AG04449 (cell line): ENCODE measurements around the gene ATP2B3.
A peak's percentile ranks its signal among the peaks of the same experiment; 100 is the strongest.

Source experiments
- CTCF ChIA-PET: fragments of 350-600 bp; formaldehyde crosslinking; extraction: SDS; loops from one replicate; lab custom pipeline; 2021; ENCODE audit warnings: antibody characterized with exemption; lab: Yijun Ruan, JAX
- POLR2A ChIA-PET: fragments of 400-600, 350-600 bp; formaldehyde crosslinking; extraction: SDS; loops from one replicate; lab custom pipeline; 2020; ENCODE audit warnings: antibody characterized with exemption, inconsistent platforms; lab: Yijun Ruan, JAX
- DNase-seq: peaks from one replicate; pipeline ENCODE4 v3.0.0-alpha.2; 2010; ENCODE audit warnings: low read depth, low spot score
- H3K4me3 ChIP-seq: 2 replicates; pipeline ENCODE4 v1.5.1; 2011; ENCODE audit warnings: low read depth, mild to moderate bottlenecking, control low read depth, low read length
- TF ChIP-seq, protein P1 (sequence below): IDR thresholded peaks from one replicate; pipeline ENCODE4 v1.5.1; 2011; ENCODE audit warnings: mild to moderate bottlenecking, moderate library complexity, low read length, control low read depth, inconsistent platforms; ENCODE audit not compliant: insufficient read depth; ENCODE audit errors: missing control alignments

The ATP2B3 gene

DNA sequence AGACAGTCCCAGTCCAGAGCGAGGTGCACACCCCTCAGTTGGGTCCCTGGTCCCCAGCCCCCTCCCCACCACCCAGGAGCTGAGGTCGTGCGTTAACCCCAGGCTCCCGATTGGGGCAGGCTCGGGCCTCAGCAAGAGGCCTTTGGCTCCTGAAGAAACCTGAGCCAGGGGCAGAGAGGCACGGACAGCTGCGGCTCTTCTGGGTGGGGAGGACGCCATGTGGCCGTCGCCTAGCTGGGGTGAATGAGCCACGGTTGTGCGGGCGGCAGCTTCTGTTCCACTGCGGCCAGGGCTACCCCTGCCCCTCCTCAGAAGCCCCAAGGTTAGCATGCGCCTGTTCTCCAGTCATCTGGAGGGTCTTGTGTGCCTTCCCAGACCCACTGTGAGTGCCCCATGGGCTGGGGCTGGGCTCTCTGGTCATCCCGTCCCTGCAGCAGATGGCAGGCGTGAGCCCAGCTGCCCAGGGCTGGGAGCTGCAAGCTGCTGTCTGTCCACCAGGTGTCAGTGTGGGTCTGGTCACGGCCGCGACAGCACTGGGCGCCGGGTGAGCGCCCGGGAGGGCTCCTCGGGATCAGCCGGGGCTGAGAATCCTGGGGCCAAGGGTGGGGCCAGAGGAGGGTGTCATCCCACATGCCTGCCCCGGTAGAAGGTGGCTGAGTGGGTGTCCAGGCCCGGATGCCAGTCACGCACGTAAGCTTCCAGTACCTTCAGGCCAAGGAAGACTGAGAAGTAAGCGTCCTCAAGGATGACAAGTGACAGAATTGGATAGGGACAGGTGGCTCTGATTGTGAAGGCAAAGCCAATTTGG lies 21.9 kb downstream of the ATP2B3 start:
- no peak overlapping the region for H3K4me3 ChIP-seq
- CTCF ChIA-PET, result interaction anchor here (0.6 to 4.8 kb wide), 31 partner anchors 9 to 551 kb away, joined by 3 to 107 read pairs (median 4); partner anchors contain the start of gene HAUS7
- POLR2A ChIA-PET, result no interaction called here
- TF ChIP-seq, protein P1, sequence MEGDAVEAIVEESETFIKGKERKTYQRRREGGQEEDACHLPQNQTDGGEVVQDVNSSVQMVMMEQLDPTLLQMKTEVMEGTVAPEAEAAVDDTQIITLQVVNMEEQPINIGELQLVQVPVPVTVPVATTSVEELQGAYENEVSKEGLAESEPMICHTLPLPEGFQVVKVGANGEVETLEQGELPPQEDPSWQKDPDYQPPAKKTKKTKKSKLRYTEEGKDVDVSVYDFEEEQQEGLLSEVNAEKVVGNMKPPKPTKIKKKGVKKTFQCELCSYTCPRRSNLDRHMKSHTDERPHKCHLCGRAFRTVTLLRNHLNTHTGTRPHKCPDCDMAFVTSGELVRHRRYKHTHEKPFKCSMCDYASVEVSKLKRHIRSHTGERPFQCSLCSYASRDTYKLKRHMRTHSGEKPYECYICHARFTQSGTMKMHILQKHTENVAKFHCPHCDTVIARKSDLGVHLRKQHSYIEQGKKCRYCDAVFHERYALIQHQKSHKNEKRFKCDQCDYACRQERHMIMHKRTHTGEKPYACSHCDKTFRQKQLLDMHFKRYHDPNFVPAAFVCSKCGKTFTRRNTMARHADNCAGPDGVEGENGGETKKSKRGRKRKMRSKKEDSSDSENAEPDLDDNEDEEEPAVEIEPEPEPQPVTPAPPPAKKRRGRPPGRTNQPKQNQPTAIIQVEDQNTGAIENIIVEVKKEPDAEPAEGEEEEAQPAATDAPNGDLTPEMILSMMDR, result peak; percentile 92
- no peak for DNase-seq

DNA sequence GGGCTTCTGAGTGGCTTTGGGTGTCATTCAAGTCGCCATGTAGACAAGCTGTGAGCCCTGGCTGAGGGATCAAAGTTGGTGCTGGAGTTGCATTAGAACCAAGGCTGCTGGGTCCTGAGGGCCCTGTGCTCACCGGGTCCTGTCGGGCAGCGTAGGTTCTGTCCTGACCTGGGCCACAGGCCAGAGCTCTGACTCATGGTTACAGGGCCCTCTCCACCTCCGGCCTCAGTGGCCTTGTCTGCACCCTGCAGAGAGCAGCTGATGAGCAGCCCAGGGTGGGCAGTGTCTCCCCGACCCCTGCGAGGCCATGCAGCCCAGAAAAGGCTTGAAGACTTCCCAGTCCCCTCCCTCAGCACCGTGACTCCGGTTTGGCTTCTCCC lies 22.5 kb downstream of the ATP2B3 start:
- no peak overlapping the region for H3K4me3 ChIP-seq
- CTCF ChIA-PET, result interaction anchor here (0.7 to 4.8 kb wide), 29 partner anchors 10 to 550 kb away, joined by 3 to 107 read pairs (median 4); partner anchors contain the start of gene HAUS7
- POLR2A ChIA-PET, result no interaction called here
- TF ChIP-seq, protein P1, result no peak
- DNase-seq, result no peak

DNA sequence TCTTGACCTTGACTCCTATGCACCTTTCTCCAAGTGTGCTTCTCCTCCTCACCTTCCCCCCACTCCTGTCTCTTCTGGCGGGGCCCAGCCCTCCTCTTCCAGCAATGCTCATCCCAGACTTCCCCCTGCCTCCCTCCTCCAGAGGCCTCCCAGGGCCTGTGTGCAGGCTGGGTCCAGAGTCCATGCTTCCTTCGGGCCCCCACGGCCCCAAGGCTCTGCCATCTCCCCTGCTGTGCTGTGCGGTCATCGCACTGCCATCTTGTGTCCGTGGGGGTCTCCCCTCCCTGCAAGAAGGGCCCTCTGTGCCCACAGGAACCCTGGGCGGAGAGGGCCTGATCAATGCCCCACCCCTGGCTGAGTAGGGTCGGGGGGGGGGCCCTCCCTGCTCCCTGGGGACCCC lies 27.3 kb downstream of the ATP2B3 start:
- TF ChIP-seq, protein P1, result no peak
- DNase-seq, result no peak
- H3K4me3 ChIP-seq, result no peak overlapping the region
- POLR2A ChIA-PET, result no interaction called here
- CTCF ChIA-PET, result interaction anchor here (1.0 kb wide), 1 partner anchor 9 kb away, joined by 5 read pairs; no protein-coding TSS in a partner anchor

DNA sequence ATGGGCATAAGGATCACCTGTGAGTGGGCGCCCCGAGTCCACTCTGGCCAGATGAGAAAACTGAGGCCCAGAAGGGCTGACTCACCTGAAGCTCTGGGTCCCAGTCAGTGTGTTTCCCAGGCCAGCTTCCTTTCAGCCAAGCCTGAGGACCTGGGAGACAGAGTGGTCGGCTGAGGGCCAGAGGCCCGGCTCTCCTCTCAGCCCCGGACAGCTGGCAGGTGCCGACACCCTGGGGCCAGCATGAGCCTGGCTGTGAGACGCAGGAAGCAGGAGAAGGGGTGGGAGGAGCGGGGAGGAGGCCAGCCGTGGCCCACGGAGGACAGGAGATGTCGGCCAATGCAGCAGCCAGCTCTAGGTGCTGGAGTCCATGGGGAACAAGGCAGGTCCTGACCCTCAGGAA lies 28.9 kb downstream of the ATP2B3 start:
- POLR2A ChIA-PET, result no interaction called here
- no peak overlapping the region for H3K4me3 ChIP-seq
- no peak for DNase-seq
- TF ChIP-seq, protein P1, result no peak
- CTCF ChIA-PET, result interaction anchor here (1.2 to 6.7 kb wide), 4 partner anchors 8 to 123 kb away, joined by 3 to 44 read pairs (median 14); no protein-coding TSS in a partner anchor

DNA sequence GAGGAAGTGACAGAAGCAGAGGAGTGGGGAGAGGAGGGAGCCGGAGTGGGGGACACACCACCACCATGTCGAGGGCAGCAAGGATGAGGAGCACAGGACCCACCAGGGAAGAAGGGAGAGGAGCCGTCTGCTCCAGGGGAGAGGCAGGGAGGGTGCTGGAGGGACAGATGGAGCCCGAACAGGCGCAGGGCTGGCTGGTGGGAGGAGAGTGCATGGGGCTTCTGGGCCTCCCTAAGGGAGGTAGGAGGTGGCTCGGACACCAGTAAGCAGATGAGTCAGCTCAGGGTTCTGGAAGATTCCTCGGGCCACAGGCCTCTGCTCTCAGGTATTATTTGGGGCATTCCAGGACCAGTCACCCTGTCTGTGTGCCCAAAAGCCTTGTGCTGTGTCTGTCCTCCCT lies 29.8 kb downstream of the ATP2B3 start:
- ChIA-PET CTCF (interaction anchor here (0.7 to 6.7 kb wide), 6 partner anchors 8 to 122 kb away, joined by 3 to 44 read pairs (median 4); no protein-coding TSS in a partner anchor), POLR2A (no interaction called here)
- H3K4me3 ChIP-seq, result no peak overlapping the region
- TF ChIP-seq, protein P1, result no peak
- no peak for DNase-seq

DNA sequence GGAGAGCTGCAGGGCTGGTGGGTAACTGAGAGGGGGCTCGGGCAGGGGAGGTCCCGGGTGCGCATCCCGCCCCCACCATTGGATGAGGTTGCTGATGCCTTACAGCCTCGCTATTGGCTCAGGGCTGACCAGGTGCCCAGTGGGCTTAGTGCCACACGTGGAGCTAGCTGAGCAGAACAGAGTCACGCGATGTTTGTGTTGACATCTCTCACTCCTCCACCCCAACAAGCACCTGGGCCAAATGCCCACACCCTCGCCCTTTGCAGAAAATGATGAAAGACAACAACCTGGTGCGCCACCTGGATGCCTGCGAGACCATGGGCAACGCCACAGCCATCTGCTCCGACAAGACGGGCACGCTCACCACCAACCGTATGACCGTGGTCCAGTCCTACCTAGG lies 31.8 kb downstream of the ATP2B3 start:
- DNase-seq, result no peak
- no peak overlapping the region for H3K4me3 ChIP-seq
- ChIA-PET POLR2A (no interaction called here), CTCF (interaction anchor here (6.7 to 8.7 kb wide), 2 partner anchors 11 to 116 kb away, joined by 44 to 122 read pairs; no protein-coding TSS in a partner anchor)
- TF ChIP-seq, protein P1, result no peak
